ENCODE results near the gene CCRL2. TPM values are rescaled to one million over a fixed set of nuclear protein-coding genes. Genes with fewer than 3 reads are reported as not detected.
A peak's percentile ranks its signal among the peaks of the same experiment; 100 is the strongest.

CCRL2 gene
- total and polyA plus RNA-seq, 8 donors, result 0.76 to 5.2 (median 2.0) TPM; not detected in 3

GRCh38 chr3:46370839-46371518 is 36.1 kb upstream of the CCRL2 start, which contains the start of gene CCR5:
Gene CCR5, plus strand, starts transcription at chr3:46370946. Its CDS starts 1,957 bp downstream, at chr3:46372903.
- TF ChIP-seq POLR2AphosphoS5 (IDR thresholded peaks at IDR 0.05), result peak in 1 of 3 donors; percentile 40
- TF ChIP-seq, protein P1, sequence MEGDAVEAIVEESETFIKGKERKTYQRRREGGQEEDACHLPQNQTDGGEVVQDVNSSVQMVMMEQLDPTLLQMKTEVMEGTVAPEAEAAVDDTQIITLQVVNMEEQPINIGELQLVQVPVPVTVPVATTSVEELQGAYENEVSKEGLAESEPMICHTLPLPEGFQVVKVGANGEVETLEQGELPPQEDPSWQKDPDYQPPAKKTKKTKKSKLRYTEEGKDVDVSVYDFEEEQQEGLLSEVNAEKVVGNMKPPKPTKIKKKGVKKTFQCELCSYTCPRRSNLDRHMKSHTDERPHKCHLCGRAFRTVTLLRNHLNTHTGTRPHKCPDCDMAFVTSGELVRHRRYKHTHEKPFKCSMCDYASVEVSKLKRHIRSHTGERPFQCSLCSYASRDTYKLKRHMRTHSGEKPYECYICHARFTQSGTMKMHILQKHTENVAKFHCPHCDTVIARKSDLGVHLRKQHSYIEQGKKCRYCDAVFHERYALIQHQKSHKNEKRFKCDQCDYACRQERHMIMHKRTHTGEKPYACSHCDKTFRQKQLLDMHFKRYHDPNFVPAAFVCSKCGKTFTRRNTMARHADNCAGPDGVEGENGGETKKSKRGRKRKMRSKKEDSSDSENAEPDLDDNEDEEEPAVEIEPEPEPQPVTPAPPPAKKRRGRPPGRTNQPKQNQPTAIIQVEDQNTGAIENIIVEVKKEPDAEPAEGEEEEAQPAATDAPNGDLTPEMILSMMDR (IDR thresholded peaks at IDR 0.05), result no peak
- Histone ChIP-seq H3K4me1 (no peaks in the 10 kb centered on the region), H3K9me3 (no peaks in the 10 kb centered on the region), H3K4me3 (peak within 1 kb of the TSS in 3 of 4 donors; percentile 0 to 15 (median 6)), H3K36me3 (no peaks in the 10 kb centered on the region), H3K27ac (peak within 1 kb of the TSS in 4 of 5 donors; percentile 15 to 51 (median 38)), H3K27me3 (peaks cover 0 to 22% (median 0%) of the 10 kb centered on the region in 3 donors)
- 41 to 50% (median 46%) methylated on average over 5 of the region's 5 CpGs for WGBS, 5 donors
- intact Hi-C loops (cut with DNase I; ENCODE audit: low total_unique reads), result loop anchor here (10.0 kb wide), 1 partner anchor 426 kb away; the partner anchor contains the start of gene CXCR6
- peak in 1 of 2 donors; percentile 31 for DNase-seq

DNA sequence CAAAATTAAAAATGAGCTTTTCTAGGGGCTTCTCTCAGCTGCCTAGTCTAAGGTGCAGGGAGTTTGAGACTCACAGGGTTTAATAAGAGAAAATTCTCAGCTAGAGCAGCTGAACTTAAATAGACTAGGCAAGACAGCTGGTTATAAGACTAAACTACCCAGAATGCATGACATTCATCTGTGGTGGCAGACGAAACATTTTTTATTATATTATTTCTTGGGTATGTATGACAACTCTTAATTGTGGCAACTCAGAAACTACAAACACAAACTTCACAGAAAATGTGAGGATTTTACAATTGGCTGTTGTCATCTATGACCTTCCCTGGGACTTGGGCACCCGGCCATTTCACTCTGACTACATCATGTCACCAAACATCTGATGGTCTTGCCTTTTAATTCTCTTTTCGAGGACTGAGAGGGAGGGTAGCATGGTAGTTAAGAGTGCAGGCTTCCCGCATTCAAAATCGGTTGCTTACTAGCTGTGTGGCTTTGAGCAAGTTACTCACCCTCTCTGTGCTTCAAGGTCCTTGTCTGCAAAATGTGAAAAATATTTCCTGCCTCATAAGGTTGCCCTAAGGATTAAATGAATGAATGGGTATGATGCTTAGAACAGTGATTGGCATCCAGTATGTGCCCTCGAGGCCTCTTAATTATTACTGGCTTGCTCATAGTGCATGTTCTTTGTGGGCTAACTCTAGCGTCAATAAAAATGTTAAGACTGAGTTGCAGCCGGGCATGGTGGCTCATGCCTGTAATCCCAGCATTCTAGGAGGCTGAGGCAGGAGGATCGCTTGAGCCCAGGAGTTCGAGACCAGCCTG is 35.3 kb upstream of the CCRL2 start:
- 62 to 82% (median 75%) methylated on average over 10 of the region's 10 CpGs for WGBS, 5 donors
- no peaks in the 10 kb centered on the region for H3K9me3 ChIP-seq
- H3K4me1 ChIP-seq, result no peaks in the 10 kb centered on the region
- intact Hi-C loops (cut with DNase I; ENCODE audit: low total_unique reads), result loop anchor here (10.0 kb wide), 1 partner anchor 427 kb away; the partner anchor contains the start of gene CXCR6
- TF ChIP-seq POLR2AphosphoS5 (IDR thresholded peaks at IDR 0.05) (no peak), POLR2A (IDR thresholded peaks at IDR 0.05) (no peak), EP300 (IDR thresholded peaks at IDR 0.05) (no peak)
- TF ChIP-seq, protein P1 (IDR thresholded peaks at IDR 0.05), result no peak
- H3K27me3 ChIP-seq, result peaks cover 0 to 22% (median 0%) of the 10 kb centered on the region in 3 donors
- DNase-seq, result no peak
- H3K27ac ChIP-seq, result peak overlapping the region in 3 of 5 donors; percentile 14 to 45 (median 33)
- H3K36me3 ChIP-seq, result no peaks in the 10 kb centered on the region
- peak overlapping the region in 3 of 4 donors; percentile 0 to 15 (median 6) for H3K4me3 ChIP-seq

DNA sequence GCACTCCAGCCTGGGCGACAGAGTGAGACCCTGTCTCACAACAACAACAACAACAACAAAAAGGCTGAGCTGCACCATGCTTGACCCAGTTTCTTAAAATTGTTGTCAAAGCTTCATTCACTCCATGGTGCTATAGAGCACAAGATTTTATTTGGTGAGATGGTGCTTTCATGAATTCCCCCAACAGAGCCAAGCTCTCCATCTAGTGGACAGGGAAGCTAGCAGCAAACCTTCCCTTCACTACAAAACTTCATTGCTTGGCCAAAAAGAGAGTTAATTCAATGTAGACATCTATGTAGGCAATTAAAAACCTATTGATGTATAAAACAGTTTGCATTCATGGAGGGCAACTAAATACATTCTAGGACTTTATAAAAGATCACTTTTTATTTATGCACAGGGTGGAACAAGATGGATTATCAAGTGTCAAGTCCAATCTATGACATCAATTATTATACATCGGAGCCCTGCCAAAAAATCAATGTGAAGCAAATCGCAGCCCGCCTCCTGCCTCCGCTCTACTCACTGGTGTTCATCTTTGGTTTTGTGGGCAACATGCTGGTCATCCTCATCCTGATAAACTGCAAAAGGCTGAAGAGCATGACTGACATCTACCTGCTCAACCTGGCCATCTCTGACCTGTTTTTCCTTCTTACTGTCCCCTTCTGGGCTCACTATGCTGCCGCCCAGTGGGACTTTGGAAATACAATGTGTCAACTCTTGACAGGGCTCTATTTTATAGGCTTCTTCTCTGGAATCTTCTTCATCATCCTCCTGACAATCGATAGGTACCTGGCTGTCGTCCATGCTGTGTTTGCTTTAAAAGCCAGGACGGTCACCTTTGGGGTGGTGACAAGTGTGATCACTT is 34.3 kb upstream of the CCRL2 start:
- no peaks in the 10 kb centered on the region for H3K4me1 ChIP-seq
- peak in 1 of 2 donors; percentile 43 for DNase-seq
- peak overlapping the region in 2 of 5 donors; percentile 9 to 33 for H3K27ac ChIP-seq
- no peak for TF ChIP-seq POLR2A (IDR thresholded peaks at IDR 0.05)
- no peak for TF ChIP-seq EP300 (IDR thresholded peaks at IDR 0.05)
- TF ChIP-seq, protein P1 (IDR thresholded peaks at IDR 0.05), result peak in 4 of 7 experiments; percentile 16 to 44 (median 36)
- TF ChIP-seq POLR2AphosphoS5 (IDR thresholded peaks at IDR 0.05), result no peak
- no peaks in the 10 kb centered on the region for H3K9me3 ChIP-seq
- 75 to 79% (median 78%) methylated on average over 9 of the region's 9 CpGs for WGBS, 5 donors
- intact Hi-C loops (cut with DNase I; ENCODE audit: low total_unique reads), result loop anchor here (10.0 kb wide), 1 partner anchor 428 kb away; the partner anchor contains the start of gene CXCR6
- H3K4me3 ChIP-seq, result peak overlapping the region in 1 of 4 donors; percentile 5
- H3K27me3 ChIP-seq, result peaks cover 0 to 22% (median 0%) of the 10 kb centered on the region in 3 donors
- no peaks in the 10 kb centered on the region for H3K36me3 ChIP-seq
